GM23338 (cell line): ENCODE data around the gene SETD1A.

ENCODE experiments used
- EZH2 ChIP-seq: fragments of 200-600 bp; sonication (generic); IDR thresholded peaks from one replicate; pipeline ENCODE4 v1.8.0; 2017; ENCODE audit warnings: antibody characterized with exemption, mild to moderate bottlenecking, low read depth; ENCODE audit not compliant: unreplicated experiment
- EZH2phosphoT487 ChIP-seq: fragments of 200-600 bp; sonication (generic); IDR thresholded peaks from one replicate; pipeline ENCODE4 v1.8.1; 2018; ENCODE audit warnings: antibody characterized with exemption; ENCODE audit not compliant: unreplicated experiment
- JUNB ChIP-seq: IDR thresholded peaks from one replicate; pipeline ENCODE4 v1.6.1; 2016; ENCODE audit warnings: antibody characterized with exemption; ENCODE audit not compliant: unreplicated experiment
- NANOG ChIP-seq: IDR thresholded peaks from 2 replicates; pipeline ENCODE4 v1.6.1; 2016; ENCODE audit warnings: antibody characterized with exemption, borderline replicate concordance
- POLR2AphosphoS5 ChIP-seq: IDR thresholded peaks from 2 replicates; pipeline ENCODE4 v1.6.1; 2016; ENCODE audit warnings: antibody characterized with exemption, low read depth
- TF ChIP-seq, protein P1 (sequence below), 2 experiments: fragments of 200-600 bp in 1 of 2; sonication (generic) in 1 of 2; conservative IDR thresholded peaks; 2 replicates each; pipeline versions ENCODE4 v1.5.1 to v1.6.1; 2016 to 2017; ENCODE audit warnings: antibody characterized with exemption in 2 of 2, low read depth in 2 of 2, mild to moderate bottlenecking in 2 of 2, moderate library complexity in 1 of 2

GRCh38 chr16:30998852-30999761 is 41.6 kb downstream of the SETD1A start:
- TF ChIP-seq POLR2AphosphoS5 (no peak), NANOG (no peak), EZH2 (no peak), JUNB (no peak), EZH2phosphoT487 (no peak)
- TF ChIP-seq, protein P1, sequence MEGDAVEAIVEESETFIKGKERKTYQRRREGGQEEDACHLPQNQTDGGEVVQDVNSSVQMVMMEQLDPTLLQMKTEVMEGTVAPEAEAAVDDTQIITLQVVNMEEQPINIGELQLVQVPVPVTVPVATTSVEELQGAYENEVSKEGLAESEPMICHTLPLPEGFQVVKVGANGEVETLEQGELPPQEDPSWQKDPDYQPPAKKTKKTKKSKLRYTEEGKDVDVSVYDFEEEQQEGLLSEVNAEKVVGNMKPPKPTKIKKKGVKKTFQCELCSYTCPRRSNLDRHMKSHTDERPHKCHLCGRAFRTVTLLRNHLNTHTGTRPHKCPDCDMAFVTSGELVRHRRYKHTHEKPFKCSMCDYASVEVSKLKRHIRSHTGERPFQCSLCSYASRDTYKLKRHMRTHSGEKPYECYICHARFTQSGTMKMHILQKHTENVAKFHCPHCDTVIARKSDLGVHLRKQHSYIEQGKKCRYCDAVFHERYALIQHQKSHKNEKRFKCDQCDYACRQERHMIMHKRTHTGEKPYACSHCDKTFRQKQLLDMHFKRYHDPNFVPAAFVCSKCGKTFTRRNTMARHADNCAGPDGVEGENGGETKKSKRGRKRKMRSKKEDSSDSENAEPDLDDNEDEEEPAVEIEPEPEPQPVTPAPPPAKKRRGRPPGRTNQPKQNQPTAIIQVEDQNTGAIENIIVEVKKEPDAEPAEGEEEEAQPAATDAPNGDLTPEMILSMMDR (conservative IDR thresholded peaks at IDR 0.05; ENCODE audit: low read depth in 2 of 2): no peak
